Measurements from ENCODE around the gene ADAM12.

DNA sequence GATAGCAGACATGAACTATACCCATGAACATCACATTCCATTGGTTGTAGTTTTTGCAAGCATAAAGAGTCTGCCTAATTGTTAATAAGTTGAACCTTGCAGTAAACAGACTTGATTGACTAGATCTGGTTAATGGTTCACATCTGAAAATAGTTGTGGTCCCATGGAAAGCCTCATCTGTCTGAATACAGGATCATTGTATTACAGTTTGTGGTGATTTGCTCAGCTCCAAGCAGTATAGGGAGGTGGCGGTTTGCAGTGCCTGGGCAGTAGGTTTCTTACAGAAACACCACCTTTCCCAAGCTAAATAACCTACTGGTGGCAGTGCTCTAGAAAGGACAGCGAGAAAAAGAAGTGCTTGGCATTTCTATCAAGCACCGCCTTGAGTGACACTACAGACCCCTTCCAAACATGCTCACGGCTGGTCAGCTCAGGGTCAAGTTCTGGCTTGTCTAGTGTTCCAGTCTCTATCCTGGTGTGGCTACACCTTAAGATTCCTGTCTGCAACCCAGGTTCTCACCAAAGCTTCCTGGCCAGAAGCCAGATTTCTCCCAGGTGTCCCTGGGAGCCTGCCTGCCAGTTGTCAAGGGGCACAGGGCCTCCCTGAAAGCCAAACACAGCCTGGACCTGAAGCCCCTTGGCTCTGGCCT lies 372.0 kb downstream of the ADAM12 start:
- TF ChIP-seq CEBPB (IDR thresholded peaks at IDR 0.05) (no peak), NFIC (IDR thresholded peaks at IDR 0.05) (no peak), RAD21 (IDR thresholded peaks at IDR 0.05; ENCODE audit: low read depth) (no peak), TAF1 (IDR thresholded peaks at IDR 0.05; ENCODE audit: low read depth) (no peak), EGR1 (IDR thresholded peaks at IDR 0.05) (no peak), CREB1 (IDR thresholded peaks at IDR 0.05; ENCODE audit: low read depth) (no peak)
